ENCODE data around the gene DDX4.

The DDX4 gene

DNA sequence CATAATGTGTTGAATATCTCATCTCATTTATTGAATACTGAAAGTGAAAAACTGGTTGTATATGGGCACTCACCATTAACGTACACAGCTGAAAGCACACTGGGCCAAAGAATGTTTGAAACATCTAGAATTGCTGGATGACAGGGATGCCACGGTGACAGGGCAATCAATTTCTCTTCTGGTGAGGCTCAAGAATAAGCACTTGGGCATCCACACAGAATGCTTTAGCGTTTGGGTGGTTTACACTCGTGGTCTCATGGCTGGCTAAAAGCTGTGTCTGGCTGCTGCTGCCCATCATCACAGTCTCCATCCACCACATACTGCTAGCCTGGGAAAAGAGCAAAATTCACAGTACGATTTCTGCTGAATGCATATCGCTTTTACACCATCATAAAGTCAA, 82.6 kb downstream of the DDX4 start:
- H3K4me3 ChIP-seq (ENCODE audit: low read depth, low read length) = no peak overlapping the region
- no peak for DNase-seq (ENCODE audit: low read depth)
- TF ChIP-seq, protein P1, sequence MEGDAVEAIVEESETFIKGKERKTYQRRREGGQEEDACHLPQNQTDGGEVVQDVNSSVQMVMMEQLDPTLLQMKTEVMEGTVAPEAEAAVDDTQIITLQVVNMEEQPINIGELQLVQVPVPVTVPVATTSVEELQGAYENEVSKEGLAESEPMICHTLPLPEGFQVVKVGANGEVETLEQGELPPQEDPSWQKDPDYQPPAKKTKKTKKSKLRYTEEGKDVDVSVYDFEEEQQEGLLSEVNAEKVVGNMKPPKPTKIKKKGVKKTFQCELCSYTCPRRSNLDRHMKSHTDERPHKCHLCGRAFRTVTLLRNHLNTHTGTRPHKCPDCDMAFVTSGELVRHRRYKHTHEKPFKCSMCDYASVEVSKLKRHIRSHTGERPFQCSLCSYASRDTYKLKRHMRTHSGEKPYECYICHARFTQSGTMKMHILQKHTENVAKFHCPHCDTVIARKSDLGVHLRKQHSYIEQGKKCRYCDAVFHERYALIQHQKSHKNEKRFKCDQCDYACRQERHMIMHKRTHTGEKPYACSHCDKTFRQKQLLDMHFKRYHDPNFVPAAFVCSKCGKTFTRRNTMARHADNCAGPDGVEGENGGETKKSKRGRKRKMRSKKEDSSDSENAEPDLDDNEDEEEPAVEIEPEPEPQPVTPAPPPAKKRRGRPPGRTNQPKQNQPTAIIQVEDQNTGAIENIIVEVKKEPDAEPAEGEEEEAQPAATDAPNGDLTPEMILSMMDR (IDR thresholded peaks at IDR 0.05; ENCODE audit: low read depth, low read length, missing control alignments) = no peak

DNA sequence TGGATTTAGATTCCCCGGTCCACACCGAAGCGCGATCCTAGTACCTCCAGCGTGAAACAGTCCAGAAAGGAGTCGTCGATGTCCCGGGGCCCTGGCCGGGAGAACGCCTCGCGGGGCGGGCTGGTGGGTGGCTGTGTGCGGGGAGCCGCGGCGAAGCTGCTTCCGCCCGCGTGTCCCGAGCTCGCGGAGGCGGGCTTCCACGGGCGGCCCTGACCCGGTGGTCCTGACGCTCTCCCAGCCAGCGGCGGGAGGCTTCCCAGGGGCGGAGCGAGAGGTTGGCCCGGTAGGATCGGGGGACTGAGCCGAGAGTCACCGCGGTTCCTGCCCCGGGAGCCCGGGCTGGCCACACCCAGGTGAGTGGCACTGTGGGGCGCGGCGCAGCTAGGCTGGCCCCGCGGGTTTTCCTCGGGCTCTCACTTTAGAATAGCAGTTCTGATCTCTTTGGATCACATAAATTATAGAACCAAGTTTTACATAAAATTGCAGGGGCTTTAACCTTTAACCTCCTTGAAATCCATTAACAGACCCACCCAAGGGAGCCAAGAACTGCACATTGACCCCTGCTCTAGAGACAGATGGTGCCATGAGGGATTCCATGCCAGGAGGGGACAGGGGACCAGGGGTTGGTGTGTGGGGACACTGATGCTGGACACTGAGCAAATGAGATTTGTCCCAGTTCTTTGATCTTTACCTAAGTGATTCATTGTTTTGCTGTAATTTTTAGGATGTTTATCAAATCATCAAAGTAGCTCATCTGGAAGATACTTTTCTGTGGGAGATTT, 84.1 kb downstream of the DDX4 start:
- TF ChIP-seq, protein P1 (IDR thresholded peaks at IDR 0.05; ENCODE audit: low read depth, low read length, missing control alignments) = no peak
- H3K4me3 ChIP-seq (ENCODE audit: low read depth, low read length) = no peak overlapping the region

DNA sequence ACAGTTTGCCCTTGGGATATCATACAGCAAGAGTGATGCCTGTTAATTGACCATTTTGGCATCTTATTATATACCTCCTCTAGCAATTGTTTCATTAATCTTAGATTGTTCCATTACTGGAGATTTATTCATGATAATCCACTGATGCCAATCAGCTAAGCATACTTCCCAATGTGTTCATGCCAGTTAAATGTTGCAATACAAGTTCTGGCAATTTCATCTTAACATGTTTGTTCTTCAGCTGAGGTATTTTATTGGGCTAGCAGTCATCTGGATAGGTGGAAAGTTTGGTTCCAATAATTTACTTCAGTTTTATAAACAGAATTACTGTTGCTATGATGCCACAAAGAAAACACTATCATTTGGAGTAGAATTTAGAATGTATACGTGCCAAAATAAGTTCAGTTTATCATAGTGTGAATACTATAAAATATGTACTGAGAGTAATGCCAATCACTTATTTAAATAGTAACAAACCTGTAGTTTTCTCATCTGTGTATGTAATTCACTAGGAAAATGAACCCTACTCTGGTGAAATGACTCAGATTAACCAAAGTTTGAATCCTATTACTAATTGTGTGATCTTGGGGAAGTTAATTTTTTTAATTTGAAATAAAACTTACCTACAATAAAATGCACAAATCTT, 85.4 kb downstream of the DDX4 start:
- TF ChIP-seq, protein P1 (IDR thresholded peaks at IDR 0.05; ENCODE audit: low read depth, low read length, missing control alignments) = no peak
- H3K4me3 ChIP-seq (ENCODE audit: low read depth, low read length) = no peak overlapping the region
- no peak for DNase-seq (ENCODE audit: low read depth)

More for the DNA sequence above, 84.1 kb downstream of the DDX4 start:
- DNase-seq (ENCODE audit: low read depth) = no peak

DNA sequence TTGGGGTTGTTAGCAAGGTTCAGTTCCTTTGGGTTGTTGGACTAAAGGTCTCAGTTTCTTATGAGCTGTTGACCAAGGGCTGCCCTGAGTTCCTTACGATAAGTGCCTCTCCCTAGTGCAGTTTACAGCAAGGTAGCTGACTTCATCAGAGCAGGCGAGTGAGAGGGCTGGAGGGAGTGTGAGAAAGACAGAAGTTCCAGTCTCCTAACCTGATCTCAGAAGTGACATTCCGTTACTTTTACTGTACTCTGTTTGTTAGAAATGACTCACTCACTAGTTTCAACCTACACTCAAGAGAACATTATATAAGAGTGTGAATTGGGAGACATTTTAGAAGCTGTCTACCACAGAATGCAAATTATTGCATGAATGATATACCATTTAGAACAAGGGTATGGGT, 92.1 kb downstream of the DDX4 start:
- no peak overlapping the region for H3K4me3 ChIP-seq (ENCODE audit: low read depth, low read length)
- TF ChIP-seq, protein P1 (IDR thresholded peaks at IDR 0.05; ENCODE audit: low read depth, low read length, missing control alignments) = no peak
- DNase-seq (ENCODE audit: low read depth) = no peak

DNA sequence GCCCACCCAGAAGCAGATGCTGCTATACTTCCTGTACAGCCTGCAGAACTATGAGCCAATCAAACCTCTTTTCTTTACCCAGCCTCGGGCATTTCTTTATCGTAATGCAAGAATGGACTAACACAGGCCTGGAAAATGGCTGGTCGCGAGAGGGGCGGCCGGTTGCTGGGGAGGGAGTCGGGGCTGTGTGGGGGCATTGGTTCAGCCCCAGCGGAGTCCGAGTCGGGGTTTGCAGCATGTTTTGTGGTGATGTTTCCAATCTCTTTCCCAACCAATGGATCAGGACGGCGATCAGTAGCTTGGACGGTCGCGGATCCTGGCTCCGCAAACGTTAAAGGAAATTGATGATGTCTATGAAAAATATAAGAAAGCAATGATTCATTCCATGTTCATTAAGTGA, 94.6 kb downstream of the DDX4 start:
- DNase-seq (ENCODE audit: low read depth) = no peak
- TF ChIP-seq, protein P1 (IDR thresholded peaks at IDR 0.05; ENCODE audit: low read depth, low read length, missing control alignments) = no peak
- H3K4me3 ChIP-seq (ENCODE audit: low read depth, low read length) = no peak overlapping the region

DNA sequence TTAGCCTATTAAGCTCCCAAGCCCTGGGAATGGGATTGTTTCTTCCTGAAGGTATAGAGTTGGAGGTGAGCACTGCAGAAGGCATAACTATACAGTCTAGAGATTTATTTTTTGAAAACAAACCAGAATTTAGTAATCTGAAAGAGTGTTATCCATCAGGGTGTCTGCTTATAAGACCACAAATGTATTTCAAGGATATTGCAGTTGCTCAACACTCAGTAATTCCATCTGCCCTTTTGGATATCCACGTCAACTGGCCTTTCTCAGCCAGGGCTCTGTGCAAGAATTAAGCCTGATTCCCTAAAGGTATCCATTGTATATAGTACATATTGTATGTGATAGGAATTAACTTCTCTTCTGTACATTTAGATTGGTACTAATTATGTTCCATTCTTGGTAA, 98.3 kb downstream of the DDX4 start:
- TF ChIP-seq, protein P1 (IDR thresholded peaks at IDR 0.05; ENCODE audit: low read depth, low read length, missing control alignments) = no peak
- no peak overlapping the region for H3K4me3 ChIP-seq (ENCODE audit: low read depth, low read length)
- DNase-seq (ENCODE audit: low read depth) = no peak

Data from GM12864 (cell line).